H9 (cell line): ENCODE measurements around the gene GRIP2. TPM values are rescaled to one million over a fixed set of nuclear protein-coding genes. Genes with fewer than 3 reads are reported as not detected.

Experiments
- DNase-seq: peaks from one replicate; pipeline ENCODE4 v3.0.0-alpha.2; 2017
- H2AFZ ChIP-seq: one replicate; pipeline ENCODE4 v1.6.1; 2013; ENCODE audit warnings: mild to moderate bottlenecking, low read length, control low read depth, moderate library complexity
- H2AK5ac ChIP-seq: 2 replicates; pipeline ENCODE4 v1.6.1; 2013; ENCODE audit warnings: low read length, control low read depth, mixed read lengths; ENCODE audit not compliant: insufficient read length
- H2BK120ac ChIP-seq: one replicate; pipeline ENCODE4 v1.6.1; 2013; ENCODE audit warnings: low read depth, mild to moderate bottlenecking, low read length, control low read depth, inconsistent platforms; ENCODE audit not compliant: poor library complexity, severe bottlenecking
- H2BK12ac ChIP-seq: 2 replicates; pipeline ENCODE4 v1.6.1; 2013; ENCODE audit warnings: low read length, control low read depth, mixed read lengths, low read depth; ENCODE audit not compliant: insufficient read length
- H2BK15ac ChIP-seq: 2 replicates; pipeline ENCODE4 v1.6.1; 2013; ENCODE audit warnings: low read depth, low read length, control low read depth
- H2BK20ac ChIP-seq: one replicate; pipeline ENCODE4 v1.6.1; 2013; ENCODE audit warnings: low read depth, mild to moderate bottlenecking, low read length, control low read depth, inconsistent platforms; ENCODE audit not compliant: poor library complexity, severe bottlenecking
- H2BK5ac ChIP-seq: 2 replicates; pipeline ENCODE4 v1.6.1; 2013; ENCODE audit warnings: low read length, control low read depth, mixed read lengths; ENCODE audit not compliant: insufficient read length
- H3K14ac ChIP-seq: 2 replicates; pipeline ENCODE4 v1.6.1; 2013; ENCODE audit warnings: low read length, control low read depth; ENCODE audit not compliant: insufficient read depth
- H3K18ac ChIP-seq: 2 replicates; pipeline ENCODE4 v1.6.1; 2013; ENCODE audit warnings: low read depth, mild to moderate bottlenecking, mixed read lengths, low read length, control low read depth; ENCODE audit not compliant: insufficient read length
- H3K23ac ChIP-seq: 2 replicates; pipeline ENCODE4 v1.6.1; 2013; ENCODE audit warnings: low read length, control low read depth, mixed read lengths, low read depth; ENCODE audit not compliant: insufficient read length
- H3K23me2 ChIP-seq: 2 replicates; pipeline ENCODE4 v1.6.1; 2013; ENCODE audit warnings: low read depth, mild to moderate bottlenecking, mixed read lengths, low read length, control low read depth; ENCODE audit not compliant: insufficient read length, poor library complexity, severe bottlenecking
- H3K27ac ChIP-seq: 2 replicates; pipeline ENCODE4 v1.5.1; 2013; ENCODE audit warnings: low read length, control low read depth, mixed read lengths, low read depth; ENCODE audit not compliant: insufficient read length
- H3K27me3 ChIP-seq: 2 replicates; pipeline ENCODE4 v1.6.1; 2013; ENCODE audit warnings: low read length, control low read depth, inconsistent platforms; ENCODE audit not compliant: insufficient read depth
- H3K4ac ChIP-seq: 2 replicates; pipeline ENCODE4 v1.6.1; 2013; ENCODE audit warnings: low read depth, mild to moderate bottlenecking, control low read depth, inconsistent platforms, low read length, moderate library complexity
- H3K4me1 ChIP-seq: 2 replicates; pipeline ENCODE4 v1.6.1; 2013; ENCODE audit warnings: low read length, control low read depth, inconsistent platforms; ENCODE audit not compliant: insufficient read depth
- H3K4me2 ChIP-seq: 2 replicates; pipeline ENCODE4 v1.6.1; 2013; ENCODE audit warnings: low read length, control low read depth, mixed read lengths; ENCODE audit not compliant: insufficient read length, insufficient read depth
- H3K56ac ChIP-seq: 2 replicates; pipeline ENCODE4 v1.6.1; 2013; ENCODE audit warnings: low read depth, mild to moderate bottlenecking, mixed read lengths, low read length, control low read depth; ENCODE audit not compliant: insufficient read length
- H3K79me1 ChIP-seq: 2 replicates; pipeline ENCODE4 v1.6.1; 2013; ENCODE audit warnings: low read depth, mild to moderate bottlenecking, moderate library complexity, low read length, control low read depth, inconsistent platforms; ENCODE audit not compliant: insufficient read depth, poor library complexity, severe bottlenecking
- H3K79me2 ChIP-seq: 2 replicates; pipeline ENCODE4 v1.6.1; 2013; ENCODE audit warnings: low read length, control low read depth, inconsistent platforms; ENCODE audit not compliant: insufficient read depth
- H3K9ac ChIP-seq: 2 replicates; pipeline ENCODE4 v1.6.1; 2013; ENCODE audit warnings: low read length, control low read depth, mixed read lengths; ENCODE audit not compliant: insufficient read length; ENCODE audit errors: extremely low read depth
- H3K9me3 ChIP-seq: one replicate; pipeline ENCODE4 v1.6.1; 2013; ENCODE audit warnings: low read depth, low read length, inconsistent platforms; ENCODE audit not compliant: control insufficient read depth
- H3T11ph ChIP-seq: one replicate; pipeline ENCODE4 v1.6.1; 2013; ENCODE audit warnings: mild to moderate bottlenecking, low read length, control low read depth, inconsistent platforms
- H4K20me1 ChIP-seq: one replicate; pipeline ENCODE4 v1.6.1; 2013; ENCODE audit not compliant: control insufficient read depth, insufficient read length, insufficient read depth
- H4K5ac ChIP-seq: 2 replicates; pipeline ENCODE4 v1.6.1; 2013; ENCODE audit warnings: low read depth, mild to moderate bottlenecking, mixed read lengths, low read length, control low read depth; ENCODE audit not compliant: insufficient read length
- H4K8ac ChIP-seq: replicated peaks from 2 replicates; pipeline ENCODE4 v1.6.1; 2013; ENCODE audit warnings: low read length, control low read depth, mixed read lengths, low read depth; ENCODE audit not compliant: insufficient read length
- H4K91ac ChIP-seq: 2 replicates; pipeline ENCODE4 v1.6.1; 2013; ENCODE audit warnings: low read depth, mild to moderate bottlenecking, moderate library complexity, mixed read lengths, low read length, control low read depth; ENCODE audit not compliant: insufficient read length
- H3K27ac Mint-ChIP-seq, 3 experiments: 2 replicates in 2 of 3; 3 replicates in 1 of 3; pipeline ENCODE4 v1.8.0; 2020 to 2021; ENCODE audit warnings: mixed read lengths in 3 of 3, mild to moderate bottlenecking in 1 of 3, moderate library complexity in 1 of 3
- H3K27me3 Mint-ChIP-seq: 2 replicates; pipeline ENCODE4 v1.8.0; 2021; ENCODE audit warnings: low read depth, mild to moderate bottlenecking, moderate library complexity, mixed read lengths
- H3K36me3 Mint-ChIP-seq, 3 experiments: 2 replicates in 2 of 3; 3 replicates in 1 of 3; pipeline ENCODE4 v1.8.0; 2020 to 2021; ENCODE audit warnings: low read depth in 3 of 3, mixed read lengths in 3 of 3; ENCODE audit not compliant: insufficient read depth in 1 of 3
- H3K4me1 Mint-ChIP-seq, 2 experiments: 2 replicates each; pipeline ENCODE4 v1.8.0; 2020; ENCODE audit warnings: mixed read lengths in 2 of 2
- H3K4me3 Mint-ChIP-seq, 2 experiments: 2 replicates in 1 of 2; 3 replicates in 1 of 2; pipeline ENCODE4 v1.8.0; 2020 to 2021; ENCODE audit warnings: mild to moderate bottlenecking in 2 of 2, mixed read lengths in 2 of 2, moderate library complexity in 1 of 2
- H3K9me3 Mint-ChIP-seq, 2 experiments: 2 replicates in 1 of 2; 3 replicates in 1 of 2; pipeline ENCODE4 v1.8.0; 2020; ENCODE audit warnings: mild to moderate bottlenecking in 2 of 2, mixed read lengths in 2 of 2, moderate library complexity in 1 of 2
- WGBS: extraction: QIAGEN DNeasy Blood & Tissue Kit; methylation state at CpG from one replicate; pipeline ENCODE4 v1.1.7; 2013; ENCODE audit warnings: missing lambda C conversion rate, low lambda C conversion rate, mixed read lengths; ENCODE audit not compliant: insufficient read length; ENCODE audit errors: extremely low coverage; 5-methylcytosine and 5-hydroxymethylcytosine counted together
- total RNA-seq: library from RNA; stranded (reverse); gene quantifications from 2 replicates; pipeline ENCODE4 v1.2.1, GENCODE V29; 2021
- TF ChIP-seq, protein P1 (sequence below): fragments of 200-600 bp; sonication (generic); conservative IDR thresholded peaks from 3 replicates; pipeline ENCODE4 v1.8.0; 2021; ENCODE audit warnings: antibody characterized with exemption, mild to moderate bottlenecking

GRIP2 gene
- total RNA-seq, 1 experiment from 2014 or later: 3.1 TPM

DNA sequence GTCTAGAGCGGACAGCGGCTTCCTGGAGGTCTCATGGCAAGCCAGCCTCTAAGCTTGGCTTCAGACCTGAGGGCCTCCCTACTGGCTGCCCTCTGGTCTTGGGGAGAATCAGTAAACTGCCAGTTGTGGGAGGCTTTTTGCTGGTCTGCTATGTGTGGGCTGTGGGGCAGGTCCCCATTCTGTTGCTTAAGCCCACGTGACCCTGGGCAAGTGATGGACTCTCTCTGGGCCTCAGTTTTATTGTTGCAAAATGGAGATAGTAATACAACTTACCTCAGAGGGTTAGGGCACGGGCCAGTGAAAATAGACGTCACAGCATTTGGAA lies 76.0 kb downstream of the GRIP2 start:
- Histone ChIP-seq H3K27me3 (no peaks in the 10 kb centered on the region), H3T11ph (no peak overlapping the region), H3K4ac (no peak overlapping the region), H2AFZ (no peak overlapping the region), H2BK15ac (no peak overlapping the region), H3K9me3 (no peaks in the 10 kb centered on the region), H3K14ac (no peak overlapping the region; the same call in 1 of the 2 replicates), H3K23ac (no peak overlapping the region), H2BK20ac (no peak overlapping the region), H3K4me1 (no peaks in the 10 kb centered on the region), H3K27ac (no peak overlapping the region), H2BK12ac (no peak overlapping the region), H3K79me2 (no peaks in the 10 kb centered on the region), H3K56ac (no peak overlapping the region), H4K5ac (no peak overlapping the region), H2BK5ac (no peak overlapping the region), H3K18ac (no peak overlapping the region), H2AK5ac (no peak overlapping the region), H3K4me2 (no peak overlapping the region), H2BK120ac (no peak overlapping the region), H3K79me1 (no peaks in the 10 kb centered on the region), H4K20me1 (no peaks in the 10 kb centered on the region), H3K23me2 (no peaks in the 10 kb centered on the region), H4K8ac (no peak overlapping the region), H3K9ac (no peak overlapping the region), H4K91ac (no peak overlapping the region)
- Mint-ChIP-seq H3K4me1 (peaks cover 23 to 27% of the 10 kb centered on the region in 2 experiments), H3K36me3 (peaks cover 20 to 79% (median 40%) of the 10 kb centered on the region in 3 experiments; a peak in 6 of 7 replicates), H3K27me3 (no peaks in the 10 kb centered on the region), H3K9me3 (no peaks in the 10 kb centered on the region), H3K27ac (no peak overlapping the region), H3K4me3 (no peak overlapping the region)
- no peak for DNase-seq
- TF ChIP-seq, protein P1, sequence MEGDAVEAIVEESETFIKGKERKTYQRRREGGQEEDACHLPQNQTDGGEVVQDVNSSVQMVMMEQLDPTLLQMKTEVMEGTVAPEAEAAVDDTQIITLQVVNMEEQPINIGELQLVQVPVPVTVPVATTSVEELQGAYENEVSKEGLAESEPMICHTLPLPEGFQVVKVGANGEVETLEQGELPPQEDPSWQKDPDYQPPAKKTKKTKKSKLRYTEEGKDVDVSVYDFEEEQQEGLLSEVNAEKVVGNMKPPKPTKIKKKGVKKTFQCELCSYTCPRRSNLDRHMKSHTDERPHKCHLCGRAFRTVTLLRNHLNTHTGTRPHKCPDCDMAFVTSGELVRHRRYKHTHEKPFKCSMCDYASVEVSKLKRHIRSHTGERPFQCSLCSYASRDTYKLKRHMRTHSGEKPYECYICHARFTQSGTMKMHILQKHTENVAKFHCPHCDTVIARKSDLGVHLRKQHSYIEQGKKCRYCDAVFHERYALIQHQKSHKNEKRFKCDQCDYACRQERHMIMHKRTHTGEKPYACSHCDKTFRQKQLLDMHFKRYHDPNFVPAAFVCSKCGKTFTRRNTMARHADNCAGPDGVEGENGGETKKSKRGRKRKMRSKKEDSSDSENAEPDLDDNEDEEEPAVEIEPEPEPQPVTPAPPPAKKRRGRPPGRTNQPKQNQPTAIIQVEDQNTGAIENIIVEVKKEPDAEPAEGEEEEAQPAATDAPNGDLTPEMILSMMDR: no peak
- no CpG with 5 or more reads among the region's 5 CpGs for WGBS
